Measurements from ENCODE around the gene XRCC1.

DNA sequence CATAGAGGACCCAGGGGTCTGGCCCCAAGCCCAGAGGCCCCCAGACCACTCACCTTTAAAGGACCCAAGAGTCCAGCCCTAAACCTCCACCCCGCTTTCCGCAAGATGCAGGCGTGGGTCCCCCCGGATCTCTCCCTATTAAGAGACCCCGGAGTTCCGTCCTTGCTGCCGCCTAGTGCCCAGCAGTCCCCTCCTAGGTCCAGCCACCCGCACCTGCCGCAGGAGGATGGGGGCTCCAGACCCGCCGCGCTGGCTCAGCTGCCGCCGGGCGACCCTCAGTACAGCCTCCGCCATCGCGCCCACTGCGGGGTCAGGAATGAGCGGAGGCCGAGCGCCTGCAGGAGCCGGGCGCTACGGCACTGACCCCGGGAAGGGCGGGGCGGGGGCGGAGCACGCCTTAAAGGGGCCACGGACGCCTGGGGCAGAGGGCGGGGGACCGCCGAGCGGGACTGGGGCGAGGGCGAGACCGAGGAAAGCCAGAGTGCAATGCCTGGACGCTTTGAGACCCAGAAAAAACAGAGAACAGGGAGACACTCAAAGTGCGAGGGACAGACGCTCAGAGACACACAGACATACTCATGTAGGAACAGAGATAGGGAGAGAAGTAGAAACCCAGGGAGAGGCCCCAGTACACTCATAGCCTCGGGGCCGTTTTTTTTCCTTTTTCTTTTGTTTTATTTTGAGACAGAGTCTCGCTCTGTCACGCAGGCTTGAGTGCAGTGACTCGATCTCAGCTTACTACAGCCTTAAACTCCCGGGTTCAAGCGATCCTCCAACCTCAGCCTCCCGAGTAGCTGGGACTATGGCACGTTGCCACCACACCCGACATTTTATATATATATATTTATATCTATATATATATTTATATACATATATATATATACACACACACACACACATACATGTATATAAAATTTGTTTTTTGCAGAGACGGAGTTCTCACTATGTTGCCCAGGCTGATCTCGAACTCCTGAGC is 48.2 kb downstream of the XRCC1 start, which contains the start of gene ETHE1:
- TF ChIP-seq, protein P1, sequence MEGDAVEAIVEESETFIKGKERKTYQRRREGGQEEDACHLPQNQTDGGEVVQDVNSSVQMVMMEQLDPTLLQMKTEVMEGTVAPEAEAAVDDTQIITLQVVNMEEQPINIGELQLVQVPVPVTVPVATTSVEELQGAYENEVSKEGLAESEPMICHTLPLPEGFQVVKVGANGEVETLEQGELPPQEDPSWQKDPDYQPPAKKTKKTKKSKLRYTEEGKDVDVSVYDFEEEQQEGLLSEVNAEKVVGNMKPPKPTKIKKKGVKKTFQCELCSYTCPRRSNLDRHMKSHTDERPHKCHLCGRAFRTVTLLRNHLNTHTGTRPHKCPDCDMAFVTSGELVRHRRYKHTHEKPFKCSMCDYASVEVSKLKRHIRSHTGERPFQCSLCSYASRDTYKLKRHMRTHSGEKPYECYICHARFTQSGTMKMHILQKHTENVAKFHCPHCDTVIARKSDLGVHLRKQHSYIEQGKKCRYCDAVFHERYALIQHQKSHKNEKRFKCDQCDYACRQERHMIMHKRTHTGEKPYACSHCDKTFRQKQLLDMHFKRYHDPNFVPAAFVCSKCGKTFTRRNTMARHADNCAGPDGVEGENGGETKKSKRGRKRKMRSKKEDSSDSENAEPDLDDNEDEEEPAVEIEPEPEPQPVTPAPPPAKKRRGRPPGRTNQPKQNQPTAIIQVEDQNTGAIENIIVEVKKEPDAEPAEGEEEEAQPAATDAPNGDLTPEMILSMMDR (IDR thresholded peaks at IDR 0.05) = no peak
- TF ChIP-seq ZFX (IDR thresholded peaks at IDR 0.05; ENCODE audit: borderline replicate concordance) = no peak

Measured in 22Rv1 (cell line).